ENCODE results near the gene DIAPH1.
A peak's percentile ranks its signal among the peaks of the same experiment; 100 is the strongest.

Gene DIAPH1

GRCh38 chr5:141618804-141619554 lies at the start of gene DIAPH1:
Gene DIAPH1 (minus strand): TSS chr5:141619000. CDS start chr5:141618914, 86 bp downstream.
- peak; percentile 98 for DNase-seq

GRCh38 chr5:141665995-141666940 lies 47.5 kb upstream of the DIAPH1 start:
- DNase-seq = no peak

- peak; percentile 76 to 77 for DNase-seq
Measured at GRCh38 chr5:141664733-141665461, 46.1 kb upstream of the DIAPH1 start.

- no peak for DNase-seq
Measured at GRCh38 chr5:141663506-141663905, 44.7 kb upstream of the DIAPH1 start.

- DNase-seq = no peak
Measured at GRCh38 chr5:141662028-141662427, 43.2 kb upstream of the DIAPH1 start.

GRCh38 chr5:141657937-141658545 lies 39.2 kb upstream of the DIAPH1 start:
- DNase-seq = no peak

GRCh38 chr5:141657404-141657803 lies 38.6 kb upstream of the DIAPH1 start:
- no peak for DNase-seq

GRCh38 chr5:141656396-141656795 lies 37.6 kb upstream of the DIAPH1 start:
- DNase-seq = no peak

- DNase-seq = no peak
Measured at GRCh38 chr5:141655020-141655419, 36.2 kb upstream of the DIAPH1 start.

GRCh38 chr5:141654298-141654697 lies 35.5 kb upstream of the DIAPH1 start:
- no peak for DNase-seq

GRCh38 chr5:141651728-141652105 lies 32.9 kb upstream of the DIAPH1 start:
- DNase-seq = no peak

- DNase-seq = peak; percentile 86 to 88
Measured at GRCh38 chr5:141650851-141651727, 32.3 kb upstream of the DIAPH1 start, which contains the start of gene FCHSD1. Gene FCHSD1 (minus strand): TSS chr5:141651418. CDS start chr5:141651368, 50 bp downstream.

- DNase-seq = no peak
Measured at GRCh38 chr5:141649972-141650371, 31.2 kb upstream of the DIAPH1 start.

GRCh38 chr5:141649056-141649688 lies 30.4 kb upstream of the DIAPH1 start:
- DNase-seq = no peak

GRCh38 chr5:141647851-141648250 lies 29.1 kb upstream of the DIAPH1 start:
- DNase-seq = no peak

- DNase-seq = no peak
Measured at GRCh38 chr5:141647242-141647641, 28.4 kb upstream of the DIAPH1 start.

GRCh38 chr5:141646026-141646425 lies 27.2 kb upstream of the DIAPH1 start:
- no peak for DNase-seq

- no peak for DNase-seq
Measured at GRCh38 chr5:141641634-141642267, 23.0 kb upstream of the DIAPH1 start.

GRCh38 chr5:141640698-141641097 lies 21.9 kb upstream of the DIAPH1 start:
- no peak for DNase-seq

- DNase-seq = no peak
Measured at GRCh38 chr5:141640051-141640415, 21.2 kb upstream of the DIAPH1 start.

Data from CD4-positive, alpha-beta T cell treated with Interleukin-4 for 1 hour (primary cell).